Trophoblast cell (in vitro differentiated cells and primary cell): Measurements from ENCODE around the gene PLEKHA7.

Source experiments
- DNase-seq, 2 donors: peaks; one replicate each; pipeline ENCODE4 v3.0.0-alpha.2; 2016
- H2AFZ ChIP-seq: 2 replicates; pipeline ENCODE4 v1.6.1; 2013; ENCODE audit warnings: low read length, moderate library complexity, mild to moderate bottlenecking; ENCODE audit not compliant: insufficient read depth, poor library complexity
- H2AK5ac ChIP-seq: 2 replicates; pipeline ENCODE4 v1.6.1; 2013; ENCODE audit warnings: mild to moderate bottlenecking, low read length
- H2BK120ac ChIP-seq: 2 replicates; pipeline ENCODE4 v1.6.1; 2013; ENCODE audit warnings: low read length, mild to moderate bottlenecking, moderate library complexity; ENCODE audit not compliant: insufficient read depth, poor library complexity
- H2BK12ac ChIP-seq: 2 replicates; pipeline ENCODE4 v1.6.1; 2013; ENCODE audit warnings: mild to moderate bottlenecking, low read length, moderate library complexity
- H2BK5ac ChIP-seq: 2 replicates; pipeline ENCODE4 v1.6.1; 2013; ENCODE audit warnings: low read length, low read depth, moderate library complexity, mild to moderate bottlenecking; ENCODE audit not compliant: poor library complexity
- H3K14ac ChIP-seq: 2 replicates; pipeline ENCODE4 v1.6.1; 2013; ENCODE audit warnings: mild to moderate bottlenecking, low read length
- H3K18ac ChIP-seq: 2 replicates; pipeline ENCODE4 v1.6.1; 2013; ENCODE audit warnings: mild to moderate bottlenecking, low read length
- H3K23ac ChIP-seq: 2 replicates; pipeline ENCODE4 v1.6.1; 2013; ENCODE audit warnings: low read length
- H3K27ac ChIP-seq: 2 replicates; pipeline ENCODE4 v1.5.1; 2013; ENCODE audit warnings: low read depth, mild to moderate bottlenecking, inconsistent platforms, low read length, moderate library complexity
- H3K27me3 ChIP-seq: 2 replicates; pipeline ENCODE4 v1.6.1; 2013; ENCODE audit warnings: inconsistent platforms, mild to moderate bottlenecking, low read length, moderate library complexity; ENCODE audit not compliant: insufficient read depth
- H3K36me3 ChIP-seq, 2 experiments: 1 replicate in 1 of 2; 2 replicates in 1 of 2; pipeline ENCODE4 v1.6.1; 2013; ENCODE audit warnings: low read length in 2 of 2, mild to moderate bottlenecking in 2 of 2, moderate library complexity in 1 of 2; ENCODE audit not compliant: insufficient read depth in 2 of 2, control insufficient read depth in 1 of 2
- H3K4ac ChIP-seq: 2 replicates; pipeline ENCODE4 v1.6.1; 2013; ENCODE audit warnings: low read depth, mild to moderate bottlenecking, low read length, moderate library complexity
- H3K4me1 ChIP-seq, 2 experiments: 1 replicate in 1 of 2; 2 replicates in 1 of 2; pipeline ENCODE4 v1.6.1; 2013; ENCODE audit warnings: low read length in 2 of 2, mild to moderate bottlenecking in 2 of 2, moderate library complexity in 1 of 2; ENCODE audit not compliant: insufficient read depth in 2 of 2, control insufficient read depth in 1 of 2
- H3K4me2 ChIP-seq: 2 replicates; pipeline ENCODE4 v1.6.1; 2013; ENCODE audit warnings: inconsistent platforms, mild to moderate bottlenecking, low read length, moderate library complexity
- H3K4me3 ChIP-seq: 2 replicates; pipeline ENCODE4 v1.5.1; 2013; ENCODE audit warnings: mild to moderate bottlenecking, low read depth, low read length, inconsistent platforms
- H3K79me1 ChIP-seq: one replicate; pipeline ENCODE4 v1.6.1; 2013; ENCODE audit warnings: low read length
- H3K79me2 ChIP-seq: 2 replicates; pipeline ENCODE4 v1.6.1; 2013; ENCODE audit warnings: low read length, mild to moderate bottlenecking; ENCODE audit not compliant: control insufficient read depth, insufficient read depth, poor library complexity
- H3K9ac ChIP-seq: 2 replicates; pipeline ENCODE4 v1.6.1; 2013; ENCODE audit warnings: mild to moderate bottlenecking, low read length
- H3K9me3 ChIP-seq: 2 replicates; pipeline ENCODE4 v1.6.1; 2013; ENCODE audit warnings: low read depth, mild to moderate bottlenecking, control low read depth, inconsistent platforms, low read length; ENCODE audit not compliant: insufficient read depth
- H4K12ac ChIP-seq: 2 replicates; pipeline ENCODE4 v1.6.1; 2013; ENCODE audit warnings: low read depth, mild to moderate bottlenecking, low read length, moderate library complexity
- H4K8ac ChIP-seq: 2 replicates; pipeline ENCODE4 v1.6.1; 2013; ENCODE audit warnings: low read depth, mild to moderate bottlenecking, low read length, moderate library complexity
- H4K91ac ChIP-seq: one replicate; pipeline ENCODE4 v1.6.1; 2013; ENCODE audit warnings: low read depth, mild to moderate bottlenecking, low read length, moderate library complexity
- WGBS: extraction: QIAGEN DNeasy Blood & Tissue Kit; methylation state at CpG from one replicate; pipeline ENCODE4 v1.1.7; 2013; ENCODE audit warnings: missing lambda C conversion rate; ENCODE audit not compliant: insufficient read length, insufficient coverage; ENCODE audit errors: extremely low coverage; 5-methylcytosine and 5-hydroxymethylcytosine counted together

PLEKHA7 gene

GRCh38 chr11:16923987-16924386, 90.2 kb downstream of the PLEKHA7 start:
- peaks cover 20% of the 10 kb centered on the region for H3K79me2 ChIP-seq
- H2BK120ac ChIP-seq, result peak overlapping the region; percentile 70
- peaks cover 32 to 33% of the 10 kb centered on the region in 2 experiments for H3K4me1 ChIP-seq
- peak overlapping the region; percentile 80 for H3K4ac ChIP-seq
- H3K79me1 ChIP-seq, result peaks cover 34% of the 10 kb centered on the region
- no peak overlapping the region for H2AFZ ChIP-seq
- H2AK5ac ChIP-seq, result peak overlapping the region; percentile 95
- H3K23ac ChIP-seq, result no peak overlapping the region
- H2BK12ac ChIP-seq, result peak overlapping the region; percentile 16
- H3K9ac ChIP-seq, result peak overlapping the region; percentile 77
- H3K9me3 ChIP-seq, result no peaks in the 10 kb centered on the region
- peak overlapping the region; percentile 67 for H3K4me2 ChIP-seq
- H3K27ac ChIP-seq, result peak overlapping the region; percentile 95
- H4K12ac ChIP-seq, result no peak overlapping the region
- H3K27me3 ChIP-seq, result no peaks in the 10 kb centered on the region
- no CpG with 5 or more reads among the region's 4 CpGs for WGBS
- no peak for DNase-seq
- H2BK5ac ChIP-seq, result peak overlapping the region; percentile 98
- peak overlapping the region; percentile 71 for H3K14ac ChIP-seq
- H4K91ac ChIP-seq, result peak overlapping the region; percentile 81
- H4K8ac ChIP-seq, result peak overlapping the region; percentile 71
- peaks cover 0 to 2% of the 10 kb centered on the region in 2 experiments for H3K36me3 ChIP-seq
- peak overlapping the region; percentile 54 for H3K18ac ChIP-seq
- peak overlapping the region; percentile 76 for H3K4me3 ChIP-seq

GRCh38 chr11:16921668-16922067, 92.5 kb downstream of the PLEKHA7 start:
- H2BK12ac ChIP-seq, result no peak overlapping the region
- no peak overlapping the region for H2BK5ac ChIP-seq
- no peak overlapping the region for H2AFZ ChIP-seq
- no peak overlapping the region for H3K23ac ChIP-seq
- H3K79me1 ChIP-seq, result peaks cover 32% of the 10 kb centered on the region
- no peak overlapping the region for H2AK5ac ChIP-seq
- peaks cover 34 to 40% of the 10 kb centered on the region in 2 experiments for H3K4me1 ChIP-seq
- H3K18ac ChIP-seq, result no peak overlapping the region
- no peak overlapping the region for H3K4me2 ChIP-seq
- no peak overlapping the region for H4K12ac ChIP-seq
- H3K36me3 ChIP-seq, result peaks cover 2 to 4% of the 10 kb centered on the region in 2 experiments
- H3K4me3 ChIP-seq, result no peak overlapping the region
- no peak overlapping the region for H4K91ac ChIP-seq
- H3K79me2 ChIP-seq, result peaks cover 23% of the 10 kb centered on the region
- WGBS, result no CpG with 5 or more reads among the region's 4 CpGs
- H2BK120ac ChIP-seq, result no peak overlapping the region
- no peak overlapping the region for H3K27ac ChIP-seq
- no peaks in the 10 kb centered on the region for H3K27me3 ChIP-seq
- H3K4ac ChIP-seq, result no peak overlapping the region
- H3K9me3 ChIP-seq, result no peaks in the 10 kb centered on the region
- H4K8ac ChIP-seq, result no peak overlapping the region
- no peak overlapping the region for H3K14ac ChIP-seq
- no peak overlapping the region for H3K9ac ChIP-seq
- no peak for DNase-seq

- H3K4ac ChIP-seq, result no peak overlapping the region
- H3K23ac ChIP-seq, result no peak overlapping the region
- no peak overlapping the region for H2BK120ac ChIP-seq
- H3K9ac ChIP-seq, result no peak overlapping the region
- no peak overlapping the region for H4K12ac ChIP-seq
- no peak for DNase-seq
- no peak overlapping the region for H3K4me2 ChIP-seq
- peaks cover 29 to 34% of the 10 kb centered on the region in 2 experiments for H3K4me1 ChIP-seq
- H4K91ac ChIP-seq, result no peak overlapping the region
- no peak overlapping the region for H2BK12ac ChIP-seq
- H2AK5ac ChIP-seq, result no peak overlapping the region
- H2BK5ac ChIP-seq, result no peak overlapping the region
- no peaks in the 10 kb centered on the region for H3K27me3 ChIP-seq
- no peaks in the 10 kb centered on the region for H3K9me3 ChIP-seq
- no peak overlapping the region for H4K8ac ChIP-seq
- peaks cover 23% of the 10 kb centered on the region for H3K79me2 ChIP-seq
- WGBS, result no CpG with 5 or more reads among the region's 4 CpGs
- no peak overlapping the region for H3K4me3 ChIP-seq
- no peak overlapping the region for H3K14ac ChIP-seq
- no peak overlapping the region for H2AFZ ChIP-seq
- peaks cover 2 to 4% of the 10 kb centered on the region in 2 experiments for H3K36me3 ChIP-seq
- peaks cover 27% of the 10 kb centered on the region for H3K79me1 ChIP-seq
- H3K27ac ChIP-seq, result no peak overlapping the region
- no peak overlapping the region for H3K18ac ChIP-seq
Measured at GRCh38 chr11:16921019-16921418, 93.2 kb downstream of the PLEKHA7 start.

- Histone ChIP-seq H3K9me3 (no peaks in the 10 kb centered on the region), H2AK5ac (peak overlapping the region; percentile 82), H4K91ac (no peak overlapping the region), H3K4ac (peak overlapping the region; percentile 86), H2AFZ (no peak overlapping the region), H2BK120ac (no peak overlapping the region), H3K4me1 (peaks cover 27 to 33% of the 10 kb centered on the region in 2 experiments), H3K79me2 (peaks cover 23% of the 10 kb centered on the region), H2BK12ac (no peak overlapping the region), H3K9ac (no peak overlapping the region), H3K4me2 (no peak overlapping the region), H3K27me3 (no peaks in the 10 kb centered on the region), H3K4me3 (no peak overlapping the region), H4K8ac (no peak overlapping the region), H3K36me3 (peaks cover 2 to 4% of the 10 kb centered on the region in 2 experiments), H2BK5ac (no peak overlapping the region), H3K23ac (no peak overlapping the region), H3K79me1 (peaks cover 25% of the 10 kb centered on the region), H3K18ac (peak overlapping the region; percentile 6), H3K27ac (no peak overlapping the region), H3K14ac (no peak overlapping the region), H4K12ac (no peak overlapping the region)
- WGBS, result no CpG with 5 or more reads among the region's 5 CpGs
- DNase-seq, result no peak
Measured at GRCh38 chr11:16920559-16920958, 93.7 kb downstream of the PLEKHA7 start.
